ENCODE data around the gene SOHLH2. TPM values are rescaled to one million over a fixed set of nuclear protein-coding genes. Genes with fewer than 3 reads are reported as not detected.

SOHLH2 gene
- total and polyA plus RNA-seq, 4 donors, result 0.84 TPM; not detected in 3

DNA sequence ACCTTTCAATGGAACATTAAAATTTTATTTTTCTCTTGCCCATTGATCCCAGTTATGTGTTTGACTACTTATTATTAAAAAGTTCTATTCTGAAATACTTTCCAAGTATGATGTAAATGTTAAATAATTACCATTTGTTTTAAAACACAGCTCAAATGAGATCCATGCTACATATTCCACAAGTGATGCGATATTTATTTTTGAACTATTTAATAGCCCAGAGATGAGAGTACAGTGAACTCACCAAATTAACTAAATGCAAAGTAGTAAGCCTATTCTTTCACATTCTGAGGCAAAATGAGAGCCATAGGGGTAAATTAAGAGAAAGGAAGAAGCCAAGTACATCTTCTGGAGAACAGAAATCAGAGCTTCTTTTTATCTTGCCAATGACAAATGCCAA, 82.0 kb downstream of the SOHLH2 start:
- H3K27me3 ChIP-seq (ENCODE audit: control insufficient read depth in 4 of 4, insufficient read depth in 4 of 4, low read length in 3 of 4), result peaks cover 0 to 12% (median 3%) of the 10 kb centered on the region in 4 donors
- no peak overlapping the region for H3K4me3 ChIP-seq (ENCODE audit: low read depth in 1 of 3, low read length in 3 of 3)
- no peak for DNase-seq (ENCODE audit: low spot score)
- no peaks in the 10 kb centered on the region for H3K36me3 ChIP-seq (ENCODE audit: control insufficient read depth in 4 of 4, insufficient read depth in 3 of 4, low read depth in 1 of 4, low read length in 3 of 4)
- 81% methylated on average over 1 of the region's 1 CpG for WGBS
- no peak overlapping the region for H3K27ac ChIP-seq (ENCODE audit: low read depth in 1 of 2, low read length in 2 of 2)
- TF ChIP-seq HNF4G (IDR thresholded peaks at IDR 0.05), result no peak
- TF ChIP-seq EGR1 (IDR thresholded peaks at IDR 0.05; ENCODE audit: low read depth in 2 of 2), result no peak
- no peak for TF ChIP-seq JUND (IDR thresholded peaks at IDR 0.05)
- no peak for TF ChIP-seq SP1 (IDR thresholded peaks at IDR 0.05)
- TF ChIP-seq NR2F2 (IDR thresholded peaks at IDR 0.05), result no peak
- no peak for TF ChIP-seq RXRA (IDR thresholded peaks at IDR 0.05)
- TF ChIP-seq, protein P1, sequence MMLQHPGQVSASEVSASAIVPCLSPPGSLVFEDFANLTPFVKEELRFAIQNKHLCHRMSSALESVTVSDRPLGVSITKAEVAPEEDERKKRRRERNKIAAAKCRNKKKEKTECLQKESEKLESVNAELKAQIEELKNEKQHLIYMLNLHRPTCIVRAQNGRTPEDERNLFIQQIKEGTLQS (IDR thresholded peaks at IDR 0.05), result no peak
- H3K4me1 ChIP-seq (ENCODE audit: control insufficient read depth in 4 of 4, insufficient read depth in 4 of 4, low read length in 3 of 4), result peaks cover 0 to 5% (median 1%) of the 10 kb centered on the region in 4 donors
- no peak overlapping the region for H3K9ac ChIP-seq (ENCODE audit: low read depth in 1 of 2, low read length in 2 of 2)
- peaks cover 0 to 2% (median 0%) of the 10 kb centered on the region in 4 donors for H3K9me3 ChIP-seq (ENCODE audit: control insufficient read depth in 4 of 4, low read length in 3 of 4)

DNA sequence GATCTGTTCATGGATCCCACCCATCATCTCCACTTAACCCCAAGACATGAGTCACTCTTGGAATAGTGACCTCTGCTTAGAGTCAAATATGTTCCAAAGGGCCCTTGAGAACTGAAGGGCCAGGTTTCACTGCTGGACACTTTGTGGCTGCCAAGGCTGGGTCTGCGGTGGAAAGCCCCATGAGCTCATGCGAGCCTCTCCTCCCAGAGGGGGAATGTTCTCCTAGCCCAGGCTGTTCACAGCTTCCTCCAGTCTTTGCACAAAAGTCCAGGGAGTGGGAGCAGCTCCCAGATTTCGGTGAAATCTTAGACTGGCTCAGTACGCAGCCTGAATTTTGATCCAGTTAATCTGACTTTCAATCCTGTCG, 82.4 kb downstream of the SOHLH2 start:
- Histone ChIP-seq H3K27ac (ENCODE audit: low read depth in 1 of 2, low read length in 2 of 2) (no peak overlapping the region), H3K4me3 (ENCODE audit: low read depth in 1 of 3, low read length in 3 of 3) (no peak overlapping the region), H3K4me1 (ENCODE audit: control insufficient read depth in 4 of 4, insufficient read depth in 4 of 4, low read length in 3 of 4) (peaks cover 0 to 5% (median 1%) of the 10 kb centered on the region in 4 donors), H3K27me3 (ENCODE audit: control insufficient read depth in 4 of 4, insufficient read depth in 4 of 4, low read length in 3 of 4) (peaks cover 0 to 12% (median 3%) of the 10 kb centered on the region in 4 donors), H3K36me3 (ENCODE audit: control insufficient read depth in 4 of 4, insufficient read depth in 3 of 4, low read depth in 1 of 4, low read length in 3 of 4) (no peaks in the 10 kb centered on the region), H3K9me3 (ENCODE audit: control insufficient read depth in 4 of 4, low read length in 3 of 4) (peaks cover 0 to 2% (median 0%) of the 10 kb centered on the region in 4 donors), H3K9ac (ENCODE audit: low read depth in 1 of 2, low read length in 2 of 2) (no peak overlapping the region)
- 66% methylated on average over 5 of the region's 5 CpGs for WGBS
- TF ChIP-seq FOXA1 (IDR thresholded peaks at IDR 0.05), result no peak
- no peak for TF ChIP-seq EGR1 (IDR thresholded peaks at IDR 0.05; ENCODE audit: low read depth in 2 of 2)
- TF ChIP-seq, protein P1 (IDR thresholded peaks at IDR 0.05), result no peak
- TF ChIP-seq HNF4G (IDR thresholded peaks at IDR 0.05), result no peak
- no peak for TF ChIP-seq RAD21 (IDR thresholded peaks at IDR 0.05)
- TF ChIP-seq HNF4A (conservative IDR thresholded peaks at IDR 0.05), result no peak
- no peak for TF ChIP-seq RXRA (IDR thresholded peaks at IDR 0.05)
- no peak for TF ChIP-seq SP1 (IDR thresholded peaks at IDR 0.05)
- TF ChIP-seq NR2F2 (IDR thresholded peaks at IDR 0.05), result no peak
- TF ChIP-seq, protein P2, sequence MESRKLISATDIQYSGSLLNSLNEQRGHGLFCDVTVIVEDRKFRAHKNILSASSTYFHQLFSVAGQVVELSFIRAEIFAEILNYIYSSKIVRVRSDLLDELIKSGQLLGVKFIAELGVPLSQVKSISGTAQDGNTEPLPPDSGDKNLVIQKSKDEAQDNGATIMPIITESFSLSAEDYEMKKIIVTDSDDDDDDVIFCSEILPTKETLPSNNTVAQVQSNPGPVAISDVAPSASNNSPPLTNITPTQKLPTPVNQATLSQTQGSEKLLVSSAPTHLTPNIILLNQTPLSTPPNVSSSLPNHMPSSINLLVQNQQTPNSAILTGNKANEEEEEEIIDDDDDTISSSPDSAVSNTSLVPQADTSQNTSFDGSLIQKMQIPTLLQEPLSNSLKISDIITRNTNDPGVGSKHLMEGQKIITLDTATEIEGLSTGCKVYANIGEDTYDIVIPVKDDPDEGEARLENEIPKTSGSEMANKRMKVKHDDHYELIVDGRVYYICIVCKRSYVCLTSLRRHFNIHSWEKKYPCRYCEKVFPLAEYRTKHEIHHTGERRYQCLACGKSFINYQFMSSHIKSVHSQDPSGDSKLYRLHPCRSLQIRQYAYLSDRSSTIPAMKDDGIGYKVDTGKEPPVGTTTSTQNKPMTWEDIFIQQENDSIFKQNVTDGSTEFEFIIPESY (IDR thresholded peaks at IDR 0.05), result no peak
- TF ChIP-seq, protein P3, sequence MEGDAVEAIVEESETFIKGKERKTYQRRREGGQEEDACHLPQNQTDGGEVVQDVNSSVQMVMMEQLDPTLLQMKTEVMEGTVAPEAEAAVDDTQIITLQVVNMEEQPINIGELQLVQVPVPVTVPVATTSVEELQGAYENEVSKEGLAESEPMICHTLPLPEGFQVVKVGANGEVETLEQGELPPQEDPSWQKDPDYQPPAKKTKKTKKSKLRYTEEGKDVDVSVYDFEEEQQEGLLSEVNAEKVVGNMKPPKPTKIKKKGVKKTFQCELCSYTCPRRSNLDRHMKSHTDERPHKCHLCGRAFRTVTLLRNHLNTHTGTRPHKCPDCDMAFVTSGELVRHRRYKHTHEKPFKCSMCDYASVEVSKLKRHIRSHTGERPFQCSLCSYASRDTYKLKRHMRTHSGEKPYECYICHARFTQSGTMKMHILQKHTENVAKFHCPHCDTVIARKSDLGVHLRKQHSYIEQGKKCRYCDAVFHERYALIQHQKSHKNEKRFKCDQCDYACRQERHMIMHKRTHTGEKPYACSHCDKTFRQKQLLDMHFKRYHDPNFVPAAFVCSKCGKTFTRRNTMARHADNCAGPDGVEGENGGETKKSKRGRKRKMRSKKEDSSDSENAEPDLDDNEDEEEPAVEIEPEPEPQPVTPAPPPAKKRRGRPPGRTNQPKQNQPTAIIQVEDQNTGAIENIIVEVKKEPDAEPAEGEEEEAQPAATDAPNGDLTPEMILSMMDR (IDR thresholded peaks at IDR 0.05; ENCODE audit: low read depth, low read length, missing input control), result no peak
- TF ChIP-seq, protein P4, sequence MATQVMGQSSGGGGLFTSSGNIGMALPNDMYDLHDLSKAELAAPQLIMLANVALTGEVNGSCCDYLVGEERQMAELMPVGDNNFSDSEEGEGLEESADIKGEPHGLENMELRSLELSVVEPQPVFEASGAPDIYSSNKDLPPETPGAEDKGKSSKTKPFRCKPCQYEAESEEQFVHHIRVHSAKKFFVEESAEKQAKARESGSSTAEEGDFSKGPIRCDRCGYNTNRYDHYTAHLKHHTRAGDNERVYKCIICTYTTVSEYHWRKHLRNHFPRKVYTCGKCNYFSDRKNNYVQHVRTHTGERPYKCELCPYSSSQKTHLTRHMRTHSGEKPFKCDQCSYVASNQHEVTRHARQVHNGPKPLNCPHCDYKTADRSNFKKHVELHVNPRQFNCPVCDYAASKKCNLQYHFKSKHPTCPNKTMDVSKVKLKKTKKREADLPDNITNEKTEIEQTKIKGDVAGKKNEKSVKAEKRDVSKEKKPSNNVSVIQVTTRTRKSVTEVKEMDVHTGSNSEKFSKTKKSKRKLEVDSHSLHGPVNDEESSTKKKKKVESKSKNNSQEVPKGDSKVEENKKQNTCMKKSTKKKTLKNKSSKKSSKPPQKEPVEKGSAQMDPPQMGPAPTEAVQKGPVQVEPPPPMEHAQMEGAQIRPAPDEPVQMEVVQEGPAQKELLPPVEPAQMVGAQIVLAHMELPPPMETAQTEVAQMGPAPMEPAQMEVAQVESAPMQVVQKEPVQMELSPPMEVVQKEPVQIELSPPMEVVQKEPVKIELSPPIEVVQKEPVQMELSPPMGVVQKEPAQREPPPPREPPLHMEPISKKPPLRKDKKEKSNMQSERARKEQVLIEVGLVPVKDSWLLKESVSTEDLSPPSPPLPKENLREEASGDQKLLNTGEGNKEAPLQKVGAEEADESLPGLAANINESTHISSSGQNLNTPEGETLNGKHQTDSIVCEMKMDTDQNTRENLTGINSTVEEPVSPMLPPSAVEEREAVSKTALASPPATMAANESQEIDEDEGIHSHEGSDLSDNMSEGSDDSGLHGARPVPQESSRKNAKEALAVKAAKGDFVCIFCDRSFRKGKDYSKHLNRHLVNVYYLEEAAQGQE (IDR thresholded peaks at IDR 0.05), result no peak
- DNase-seq (ENCODE audit: low spot score), result no peak

Data from liver (tissue), 9 donors.